HepG2 (cell line): ENCODE data around the gene THBS4.

Experiments used
- ATF7-NPFF ChIP-seq: sonication (generic); formaldehyde crosslinking; IDR thresholded peaks from 2 replicates; pipeline ENCODE4 v1.8.1; 2023; ENCODE audit warnings: mild to moderate bottlenecking, low read depth, missing genetic modification reagents, moderate library complexity
- CTCF ChIP-seq: sonication (generic); formaldehyde crosslinking; IDR thresholded peaks from 2 replicates; pipeline ENCODE4 v1.5.0; 2020; ENCODE audit warnings: mild to moderate bottlenecking, missing genetic modification reagents, moderate library complexity
- TP53 ChIP-seq: sonication (generic); formaldehyde crosslinking; conservative IDR thresholded peaks from 2 replicates; pipeline ENCODE4 v1.4.0; 2020; ENCODE audit warnings: missing genetic modification reagents
- ZNF18 ChIP-seq: sonication (generic); formaldehyde crosslinking; IDR thresholded peaks from 2 replicates; pipeline ENCODE4 v1.8.0; 2022; ENCODE audit warnings: mild to moderate bottlenecking, missing genetic modification reagents; ENCODE audit not compliant: insufficient replicate concordance

- TF ChIP-seq TP53 (no peak), ATF7-NPFF (no peak), CTCF (CRISPR knock-in tag) (no peak), ZNF18 (CRISPR knock-in tag) (no peak)
Measured at GRCh38 chr5:80043187-80043586, 8.0 kb downstream of the THBS4 start.
